ENCODE measurements around the gene FBP1. TPM values are rescaled to one million over a fixed set of nuclear protein-coding genes. Genes with fewer than 3 reads are reported as not detected.

The FBP1 gene
- total RNA-seq, 1 donor from 2014 or later = 1.6 TPM

- TF ChIP-seq CTCF (conservative IDR thresholded peaks at IDR 0.05; ENCODE audit: low read depth, low read length) = peak; percentile 62
- DNase-seq (ENCODE audit: low read depth) = peak; percentile 50
- peak within 1 kb of the TSS; percentile 71 for H3K4me3 ChIP-seq (ENCODE audit: low read depth, low read length)
Observed at GRCh38 chr9:94554439-94555331, 84.6 kb downstream of the FBP1 start, which contains the start of gene PCAT7. TSS of gene PCAT7 (plus strand) at chr9:94555083.

- H3K4me3 ChIP-seq (ENCODE audit: low read depth, low read length) = peak overlapping the region; percentile 71
- DNase-seq (ENCODE audit: low read depth) = no peak
- no peak for TF ChIP-seq CTCF (conservative IDR thresholded peaks at IDR 0.05; ENCODE audit: low read depth, low read length)
Observed at GRCh38 chr9:94554078-94554438, 85.3 kb downstream of the FBP1 start.

Other genes starting within 250 kb of the FBP1 start
- not detected in 2 replicates for gene PCAT7, start 84.4 kb downstream of the FBP1 start, total RNA-seq
- gene FBP2, start 45.7 kb downstream of the FBP1 start, total RNA-seq = not detected in 2 replicates
- gene AOPEP, start 87.2 kb upstream of the FBP1 start, total RNA-seq = 27.0 and 63.0 TPM in 2 replicates

All from epithelial cell of proximal tubule (primary cell).